Neural progenitor cell (in vitro differentiated cells): ENCODE measurements around the gene ZDHHC4. TPM values are rescaled to one million over a fixed set of nuclear protein-coding genes. Genes with fewer than 3 reads are reported as not detected.

ENCODE experiments used
- DNase-seq: peaks from one replicate; pipeline ENCODE4 v3.0.0-alpha.2; 2016; ENCODE audit warnings: low spot score
- H2AFZ ChIP-seq: fragments of 200-600 bp; sonication (generic); replicated peaks from 2 replicates; pipeline ENCODE4 v1.6.1; 2016; ENCODE audit warnings: antibody characterized with exemption
- H3F3A ChIP-seq: fragments of 200-600 bp; sonication (generic); 2 replicates; pipeline ENCODE4 v1.6.1; 2016; ENCODE audit warnings: antibody characterized with exemption, low read depth
- H3K27ac ChIP-seq: fragments of 200-600 bp; sonication (generic); 2 replicates; pipeline ENCODE4 v1.5.1; 2016; ENCODE audit warnings: mild to moderate bottlenecking
- H3K27me3 ChIP-seq: fragments of 200-600 bp; sonication (generic); 2 replicates; pipeline ENCODE4 v1.6.1; 2016; ENCODE audit warnings: mild to moderate bottlenecking, moderate library complexity
- H3K36me3 ChIP-seq: fragments of 200-600 bp; sonication (generic); 2 replicates; pipeline ENCODE4 v1.5.1; 2016
- H3K4me1 ChIP-seq: fragments of 200-600 bp; sonication (generic); 2 replicates; pipeline ENCODE4 v1.6.1; 2016; ENCODE audit warnings: mixed run types
- H3K4me2 ChIP-seq: fragments of 200-600 bp; sonication (generic); 2 replicates; pipeline ENCODE4 v1.6.1; 2016
- H3K4me3 ChIP-seq: fragments of 200-600 bp; sonication (generic); 2 replicates; pipeline ENCODE4 v1.5.1; 2016
- H3K79me2 ChIP-seq: fragments of 200-600 bp; sonication (generic); 2 replicates; pipeline ENCODE4 v1.6.1; 2016; ENCODE audit warnings: low read depth
- H3K9ac ChIP-seq: fragments of 200-600 bp; sonication (generic); 2 replicates; pipeline ENCODE4 v1.6.1; 2016
- H3K9me3 ChIP-seq: fragments of 200-600 bp; sonication (generic); 2 replicates; pipeline ENCODE4 v1.5.1; 2016; ENCODE audit warnings: low read depth
- H4K20me1 ChIP-seq: fragments of 200-600 bp; sonication (generic); 2 replicates; pipeline ENCODE4 v1.6.1; 2016; ENCODE audit warnings: low read depth
- H3K27ac Mint-ChIP-seq: 3 replicates; pipeline ENCODE4 v1.8.0; 2021; ENCODE audit warnings: mixed read lengths
- H3K27me3 Mint-ChIP-seq: 2 replicates; pipeline ENCODE4 v1.8.0; 2022; ENCODE audit warnings: low read depth, mild to moderate bottlenecking, inconsistent platforms, moderate library complexity, mixed read lengths; ENCODE audit not compliant: insufficient read depth
- H3K36me3 Mint-ChIP-seq: 3 replicates; pipeline ENCODE4 v1.8.0; 2021; ENCODE audit warnings: mixed read lengths
- H3K4me1 Mint-ChIP-seq: 3 replicates; pipeline ENCODE4 v1.8.0; 2021; ENCODE audit warnings: mixed read lengths
- H3K4me3 Mint-ChIP-seq: 3 replicates; pipeline ENCODE4 v1.8.0; 2021; ENCODE audit warnings: mild to moderate bottlenecking, moderate library complexity, mixed read lengths
- H3K9me3 Mint-ChIP-seq: 3 replicates; pipeline ENCODE4 v1.8.0; 2020; ENCODE audit warnings: mixed read lengths
- CTCF ChIP-seq: fragments of 200-600 bp; sonication (generic); IDR thresholded peaks from 2 replicates; pipeline ENCODE4 v1.5.1; 2017; ENCODE audit warnings: antibody characterized with exemption, mild to moderate bottlenecking
- EZH2 ChIP-seq: fragments of 200-600 bp; sonication (generic); IDR thresholded peaks from 2 replicates; pipeline ENCODE4 v1.6.1; 2017; ENCODE audit warnings: antibody characterized with exemption, mild to moderate bottlenecking, moderate library complexity
- EZH2phosphoT487 ChIP-seq: fragments of 200-600 bp; sonication (generic); IDR thresholded peaks from 2 replicates; pipeline ENCODE4 v1.6.1; 2017; ENCODE audit warnings: antibody characterized with exemption
- total RNA-seq: library from RNA; depleted of rRNA; stranded (reverse); fragments of >200 nt; gene quantifications from 2 replicates; pipeline ENCODE4 v1.2.3, GENCODE V29; 2015; ENCODE audit warnings: low replicate concordance

The ZDHHC4 gene
- total RNA-seq, 1 donor from 2014 or later: 102 TPM

GRCh38 chr7:6616854-6617643, 39.8 kb downstream of the ZDHHC4 start:
- TF ChIP-seq EZH2: no peak
- no peak for TF ChIP-seq CTCF
- no peak for TF ChIP-seq EZH2phosphoT487
- Mint-ChIP-seq H3K27me3 (peaks cover 13% of the 10 kb centered on the region), H3K9me3 (no peaks in the 10 kb centered on the region), H3K27ac (no peak overlapping the region), H3K4me3 (peak overlapping the region; percentile 84), H3K36me3 (peaks cover 14% of the 10 kb centered on the region), H3K4me1 (peaks cover 9% of the 10 kb centered on the region)
- H3K27ac ChIP-seq: no peak overlapping the region
- H3K4me1 ChIP-seq: peaks cover 8% of the 10 kb centered on the region
- no peaks in the 10 kb centered on the region for H3K36me3 ChIP-seq
- H3K27me3 ChIP-seq: no peaks in the 10 kb centered on the region
- H3K9ac ChIP-seq: no peak overlapping the region
- no peak for DNase-seq
- H3K4me2 ChIP-seq: no peak overlapping the region
- no peaks in the 10 kb centered on the region for H3K79me2 ChIP-seq
- H3F3A ChIP-seq: peaks cover 19% of the 10 kb centered on the region
- no peak overlapping the region for H3K4me3 ChIP-seq
- no peaks in the 10 kb centered on the region for H4K20me1 ChIP-seq
- H2AFZ ChIP-seq: no peak overlapping the region
- H3K9me3 ChIP-seq: no peaks in the 10 kb centered on the region

GRCh38 chr7:6618621-6619020, 41.4 kb downstream of the ZDHHC4 start:
- Histone ChIP-seq H3K79me2 (no peaks in the 10 kb centered on the region), H3K4me2 (no peak overlapping the region), H3K4me3 (no peak overlapping the region), H3K4me1 (peaks cover 8% of the 10 kb centered on the region), H3K9ac (no peak overlapping the region), H4K20me1 (no peaks in the 10 kb centered on the region), H3F3A (peaks cover 16% of the 10 kb centered on the region), H3K36me3 (no peaks in the 10 kb centered on the region), H3K9me3 (no peaks in the 10 kb centered on the region), H3K27me3 (no peaks in the 10 kb centered on the region), H3K27ac (no peak overlapping the region), H2AFZ (no peak overlapping the region)
- H3K27ac Mint-ChIP-seq: no peak overlapping the region
- DNase-seq: no peak
- peaks cover 6% of the 10 kb centered on the region for H3K27me3 Mint-ChIP-seq
- H3K4me3 Mint-ChIP-seq: peak overlapping the region; percentile 24
- H3K36me3 Mint-ChIP-seq: peaks cover 17% of the 10 kb centered on the region
- no peak for TF ChIP-seq EZH2phosphoT487
- no peak for TF ChIP-seq EZH2
- no peak for TF ChIP-seq CTCF
- H3K9me3 Mint-ChIP-seq: no peaks in the 10 kb centered on the region
- H3K4me1 Mint-ChIP-seq: peaks cover 9% of the 10 kb centered on the region

GRCh38 chr7:6619961-6620360, 42.7 kb downstream of the ZDHHC4 start:
- no peak overlapping the region for H3K9ac ChIP-seq
- no peak overlapping the region for H2AFZ ChIP-seq
- peaks cover 21% of the 10 kb centered on the region for H3K36me3 Mint-ChIP-seq
- peaks cover 4% of the 10 kb centered on the region for H3K27me3 Mint-ChIP-seq
- H3K79me2 ChIP-seq: no peaks in the 10 kb centered on the region
- DNase-seq: no peak
- no peak overlapping the region for H3K27ac ChIP-seq
- H3K36me3 ChIP-seq: no peaks in the 10 kb centered on the region
- no peak overlapping the region for H3K4me2 ChIP-seq
- no peak overlapping the region for H3K4me3 ChIP-seq
- peaks cover 3% of the 10 kb centered on the region for H3F3A ChIP-seq
- H3K4me3 Mint-ChIP-seq: no peak overlapping the region
- no peaks in the 10 kb centered on the region for H3K9me3 Mint-ChIP-seq
- H4K20me1 ChIP-seq: no peaks in the 10 kb centered on the region
- no peaks in the 10 kb centered on the region for H3K27me3 ChIP-seq
- peaks cover under 1% of the 10 kb centered on the region for H3K4me1 ChIP-seq
- H3K9me3 ChIP-seq: no peaks in the 10 kb centered on the region
- TF ChIP-seq CTCF (no peak), EZH2 (no peak), EZH2phosphoT487 (no peak)
- H3K27ac Mint-ChIP-seq: no peak overlapping the region
- H3K4me1 Mint-ChIP-seq: peaks cover 5% of the 10 kb centered on the region
